ENCODE data around the gene RNF17. TPM values are rescaled to one million over a fixed set of nuclear protein-coding genes. Genes with fewer than 3 reads are reported as not detected.

The RNF17 gene
- total and polyA plus RNA-seq, 2 donors (not counting 3 experiments of a cell fraction or from before 2014, with no cell fraction given), result 0.30 TPM; not detected in 1

DNA sequence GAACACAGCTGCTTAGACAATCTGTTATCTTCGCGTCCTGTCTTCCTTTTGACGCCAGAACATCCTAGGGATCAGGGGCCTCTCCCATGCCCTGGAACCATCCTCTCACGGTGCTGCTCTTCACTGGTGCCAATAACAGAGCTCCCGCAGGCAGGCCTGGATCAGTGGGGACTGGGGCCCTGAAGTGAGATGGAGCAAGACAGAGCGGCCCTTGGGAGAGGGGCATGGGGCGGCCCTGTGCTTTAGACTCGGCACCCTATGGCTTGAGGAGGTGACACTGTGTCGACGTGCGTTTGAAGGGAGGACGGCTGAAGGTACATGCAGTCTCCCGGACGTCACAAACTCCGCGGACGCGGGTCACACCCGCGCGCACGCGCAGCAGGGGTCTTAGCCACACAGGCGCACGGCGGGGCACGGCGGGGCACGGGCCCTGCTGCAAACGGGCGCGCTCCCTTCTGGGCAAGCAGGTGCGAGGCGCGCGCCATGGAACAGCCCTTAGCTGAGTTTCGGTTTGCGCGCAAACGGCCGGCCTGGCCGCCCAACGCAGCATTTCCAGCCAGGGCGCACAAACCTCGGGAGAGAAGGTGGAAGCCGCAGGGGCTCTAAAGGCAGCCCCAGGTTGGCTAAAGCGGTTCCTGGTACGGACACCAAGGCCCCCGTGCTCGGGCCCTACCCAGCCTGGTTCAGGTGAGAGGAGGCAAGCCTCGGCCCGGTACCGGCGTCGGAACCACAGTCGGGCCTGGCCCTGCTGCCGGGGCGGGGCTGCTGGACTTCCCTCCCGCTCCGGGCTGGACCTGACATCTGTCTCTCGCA lies 16.5 kb upstream of the RNF17 start:
- ChIA-PET POLR2A (no interaction called here), CTCF (no interaction called here)
- peaks cover 26 to 42% of the 10 kb centered on the region in 2 experiments for H3K27me3 ChIP-seq (ENCODE audit: control insufficient read depth in 2 of 2, insufficient read depth in 2 of 2, low read length in 2 of 2)
- no peak overlapping the region for H3K9ac ChIP-seq (replicated peaks; ENCODE audit: extremely low read depth, insufficient read depth, low read length)
- no TSS peak for BruUV-seq (replicated peaks)
- intact Hi-C loops (cut with micrococcal nuclease), result no loop called here
- FAIRE-seq, result no peak
- peak overlapping the region; percentile 54 for H2AFZ ChIP-seq (ENCODE audit: low read depth, low read length)
- peak overlapping the region in 2 of 3 experiments; percentile 18 to 34 for H3K4me3 ChIP-seq (replicated peaks in 1 of 3; ENCODE audit: insufficient read depth in 1 of 3, low read depth in 1 of 3, low read length in 3 of 3)
- H3K36me3 ChIP-seq (ENCODE audit: control insufficient read depth in 2 of 2, extremely low read depth in 1 of 2, insufficient read depth in 2 of 2, low read length in 2 of 2), result no peaks in the 10 kb centered on the region
- H4K20me1 ChIP-seq (replicated peaks; ENCODE audit: control insufficient read depth, extremely low read depth, insufficient read depth, low read length), result no peaks in the 10 kb centered on the region
- H3K4me2 ChIP-seq (ENCODE audit: insufficient read depth, low read length), result peak overlapping the region; percentile 42
- H3K9me3 ChIP-seq (replicated peaks; ENCODE audit: control insufficient read depth, insufficient read depth, low read length), result no peaks in the 10 kb centered on the region
- dilution Hi-C loops (cut with MboI; ENCODE audit: extremely low pct_ligation_motif_present, low sequenced_read_pairs), result no loop called here
- H3K9me1 ChIP-seq (replicated peaks; ENCODE audit: control insufficient read depth, extremely low read depth, insufficient read depth, low read length), result no peaks in the 10 kb centered on the region
- H3K4me1 ChIP-seq (ENCODE audit: control insufficient read depth, extremely low read depth, insufficient read depth, low read length), result peaks cover 4% of the 10 kb centered on the region
- DNase-seq (ENCODE audit: low read depth, low spot score), result peak; percentile 12
- H3K79me2 ChIP-seq (ENCODE audit: control insufficient read depth, insufficient read depth, low read length), result no peaks in the 10 kb centered on the region
- peak; percentile 33 for TF ChIP-seq EZH2 (IDR thresholded peaks at IDR 0.05; ENCODE audit: borderline replicate concordance, low read depth, low read length, severe bottlenecking)
- TF ChIP-seq, protein P1, sequence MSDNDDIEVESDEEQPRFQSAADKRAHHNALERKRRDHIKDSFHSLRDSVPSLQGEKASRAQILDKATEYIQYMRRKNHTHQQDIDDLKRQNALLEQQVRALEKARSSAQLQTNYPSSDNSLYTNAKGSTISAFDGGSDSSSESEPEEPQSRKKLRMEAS (IDR thresholded peaks at IDR 0.05; ENCODE audit: insufficient read depth, insufficient read length), result no peak
- H3K27ac ChIP-seq (ENCODE audit: insufficient read depth, low read depth, low read length), result no peak overlapping the region

- dilution Hi-C loops (cut with MboI; ENCODE audit: extremely low pct_ligation_motif_present, low sequenced_read_pairs), result no loop called here
- CTCF ChIA-PET, result no interaction called here
Observed at GRCh38 chr13:24748061-24748400, 15.9 kb upstream of the RNF17 start.

More at GRCh38 chr13:24748061-24748400, 15.9 kb upstream of the RNF17 start:
- Histone ChIP-seq H4K20me1 (replicated peaks; ENCODE audit: control insufficient read depth, extremely low read depth, insufficient read depth, low read length) (no peaks in the 10 kb centered on the region), H3K79me2 (ENCODE audit: control insufficient read depth, insufficient read depth, low read length) (no peaks in the 10 kb centered on the region), H3K4me2 (ENCODE audit: insufficient read depth, low read length) (peak overlapping the region; percentile 42), H3K36me3 (ENCODE audit: control insufficient read depth in 2 of 2, extremely low read depth in 1 of 2, insufficient read depth in 2 of 2, low read length in 2 of 2) (no peaks in the 10 kb centered on the region), H3K4me3 (replicated peaks in 1 of 3; ENCODE audit: insufficient read depth in 1 of 3, low read depth in 1 of 3, low read length in 3 of 3) (peak overlapping the region in 1 of 3 experiments; percentile 34), H3K9me1 (replicated peaks; ENCODE audit: control insufficient read depth, extremely low read depth, insufficient read depth, low read length) (no peaks in the 10 kb centered on the region), H3K9me3 (replicated peaks; ENCODE audit: control insufficient read depth, insufficient read depth, low read length) (no peaks in the 10 kb centered on the region), H3K9ac (replicated peaks; ENCODE audit: extremely low read depth, insufficient read depth, low read length) (no peak overlapping the region), H2AFZ (ENCODE audit: low read depth, low read length) (no peak overlapping the region), H3K4me1 (ENCODE audit: control insufficient read depth, extremely low read depth, insufficient read depth, low read length) (peaks cover 4% of the 10 kb centered on the region), H3K27ac (ENCODE audit: insufficient read depth, low read depth, low read length) (no peak overlapping the region), H3K27me3 (ENCODE audit: control insufficient read depth in 2 of 2, insufficient read depth in 2 of 2, low read length in 2 of 2) (peaks cover 26 to 42% of the 10 kb centered on the region in 2 experiments)
- FAIRE-seq, result no peak
- intact Hi-C loops (cut with micrococcal nuclease), result no loop called here
- TF ChIP-seq POLR2AphosphoS5 (IDR thresholded peaks at IDR 0.05; ENCODE audit: insufficient read depth, low read depth, low read length) (no peak), JUN (IDR thresholded peaks at IDR 0.05; ENCODE audit: borderline replicate concordance, insufficient read depth, insufficient read length, low read depth) (no peak)
- no TSS peak for BruUV-seq (replicated peaks)
- POLR2A ChIA-PET, result no interaction called here
- DNase-seq (ENCODE audit: low read depth, low spot score), result no peak

Measured in endothelial cell of umbilical vein (primary cell).